Caco-2 (cell line): ENCODE data around the gene APP. TPM values are rescaled to one million over a fixed set of nuclear protein-coding genes. Genes with fewer than 3 reads are reported as not detected.

ENCODE experiments used
- BruUV-seq: library from RNA; stranded (reverse); fragments of 400-500 nt; replicated peaks from 2 replicates; lab custom pipeline; 2021; lab: Mats Ljungman, UMichigan
- CTCF ChIA-PET: fragments of 300-600 bp; sonication (Branson Sonifier 250); formaldehyde crosslinking; loops from one replicate; lab custom pipeline; 2022; ENCODE audit warnings: antibody characterized with exemption; lab: Charles Lee
- POLR2A ChIA-PET: fragments of 300-600 bp; sonication (Branson Sonifier 250); formaldehyde crosslinking; loops from one replicate; lab custom pipeline; 2022; ENCODE audit warnings: antibody characterized with exemption; lab: Charles Lee
- DNase-seq, 2 experiments: peaks; one replicate each; pipeline versions ENCODE4 v3.0.0 to v3.0.0-alpha.2; 2020 to 2022
- H3K27me3 ChIP-seq: replicated peaks from 2 replicates; pipeline ENCODE4 v1.6.0; 2011; ENCODE audit warnings: low read length; ENCODE audit not compliant: control insufficient read depth, insufficient read depth
- H3K36me3 ChIP-seq: 2 replicates; pipeline ENCODE4 v1.5.1; 2011; ENCODE audit warnings: low read length; ENCODE audit not compliant: control insufficient read depth, insufficient read depth
- H3K4me1 ChIP-seq: fragments of 250-450 bp; sonication (Bioruptor Pico); 2 replicates; pipeline ENCODE4 v1.5.1; 2020; ENCODE audit warnings: mild to moderate bottlenecking
- H3K4me3 ChIP-seq: 2 replicates; pipeline ENCODE4 v1.5.1; 2011; ENCODE audit warnings: low read depth, mild to moderate bottlenecking, control low read depth, low read length
- H3K9me3 ChIP-seq: fragments of 250-450 bp; sonication (Bioruptor Pico); 2 replicates; pipeline ENCODE4 v1.5.1; 2020; ENCODE audit warnings: mild to moderate bottlenecking, moderate library complexity
- H3K27ac Mint-ChIP-seq: one replicate; pipeline ENCODE4 v1.8.0; 2022; ENCODE audit warnings: mixed read lengths; ENCODE audit not compliant: unreplicated experiment
- H3K27me3 Mint-ChIP-seq: one replicate; pipeline ENCODE4 v1.8.0; 2022; ENCODE audit warnings: mixed read lengths; ENCODE audit not compliant: insufficient read depth, unreplicated experiment
- H3K36me3 Mint-ChIP-seq: one replicate; pipeline ENCODE4 v1.8.0; 2022; ENCODE audit warnings: mild to moderate bottlenecking, mixed read lengths; ENCODE audit not compliant: insufficient read depth, unreplicated experiment
- H3K4me1 Mint-ChIP-seq: one replicate; pipeline ENCODE4 v1.8.0; 2022; ENCODE audit warnings: low read depth, mixed read lengths; ENCODE audit not compliant: unreplicated experiment
- H3K4me3 Mint-ChIP-seq: one replicate; pipeline ENCODE4 v1.8.0; 2022; ENCODE audit warnings: mild to moderate bottlenecking, moderate library complexity, mixed read lengths; ENCODE audit not compliant: unreplicated experiment
- H3K9me3 Mint-ChIP-seq: one replicate; pipeline ENCODE4 v1.8.0; 2022; ENCODE audit warnings: mixed read lengths; ENCODE audit not compliant: unreplicated experiment
- CTCF ChIP-seq, 2 experiments: fragments of 200-600 bp in 1 of 2; IDR thresholded peaks; 1 replicate in 1 of 2; 2 replicates in 1 of 2; pipeline versions ENCODE4 v1.5.1 to v1.8.0; 2011 to 2022; ENCODE audit warnings: antibody characterized with exemption in 1 of 2, control low read depth in 1 of 2, inconsistent platforms in 1 of 2, low read depth in 1 of 2, low read length in 1 of 2, mild to moderate bottlenecking in 1 of 2, moderate library complexity in 1 of 2; ENCODE audit not compliant: insufficient read depth in 1 of 2, severe bottlenecking in 1 of 2, unreplicated experiment in 1 of 2
- intact Hi-C: fragments of 100-400 bp; cut with micrococcal nuclease; formaldehyde crosslinking; loops from one replicate; pipeline ENCODE4 v1.10.0; 2022; ENCODE audit not compliant: unreplicated experiment
- total RNA-seq: library from RNA; stranded (reverse); gene quantifications from 2 replicates; pipeline ENCODE4 v1.2.3, GENCODE V29; 2022

APP gene
- total RNA-seq, 1 experiment from 2014 or later = 331 TPM

- peaks cover 33% of the 10 kb centered on the region for H3K36me3 Mint-ChIP-seq
- H3K4me1 Mint-ChIP-seq = no peaks in the 10 kb centered on the region
- POLR2A ChIA-PET = no interaction called here
- no peak overlapping the region for H3K4me3 Mint-ChIP-seq
- intact Hi-C loops = no loop called here
- H3K27me3 Mint-ChIP-seq = no peaks in the 10 kb centered on the region
- no peak overlapping the region for H3K27ac Mint-ChIP-seq
- BruUV-seq = no TSS peak
- no peaks in the 10 kb centered on the region for H3K9me3 Mint-ChIP-seq
- Histone ChIP-seq H3K4me1 (peaks cover 8% of the 10 kb centered on the region; the same call in 1 of the 2 replicates), H3K36me3 (peaks cover 4% of the 10 kb centered on the region; the same call in 1 of the 2 replicates), H3K4me3 (no peak overlapping the region), H3K27me3 (no peaks in the 10 kb centered on the region), H3K9me3 (no peaks in the 10 kb centered on the region)
- TF ChIP-seq CTCF (IDR thresholded peaks at IDR 0.05; ENCODE audit: insufficient read depth in 1 of 2, low read depth in 1 of 2, low read length in 1 of 2, severe bottlenecking in 1 of 2, unreplicated experiment in 1 of 2) = no peak
- CTCF ChIA-PET = no interaction called here
- DNase-seq = no peak
These were observed 291.4 kb downstream of the APP start for GRCh38 chr21:25879203-25879602.

GRCh38 chr21:25878344-25878743 lies 292.2 kb downstream of the APP start:
- TF ChIP-seq CTCF (IDR thresholded peaks at IDR 0.05; ENCODE audit: insufficient read depth in 1 of 2, low read depth in 1 of 2, low read length in 1 of 2, severe bottlenecking in 1 of 2, unreplicated experiment in 1 of 2) = no peak
- H3K27ac Mint-ChIP-seq = no peak overlapping the region
- peaks cover 34% of the 10 kb centered on the region for H3K36me3 Mint-ChIP-seq
- Histone ChIP-seq H3K36me3 (peaks cover 4% of the 10 kb centered on the region; the same call in 1 of the 2 replicates), H3K9me3 (no peaks in the 10 kb centered on the region), H3K4me1 (peaks cover 8% of the 10 kb centered on the region; the same call in 1 of the 2 replicates), H3K27me3 (no peaks in the 10 kb centered on the region), H3K4me3 (no peak overlapping the region)
- ChIA-PET POLR2A (no interaction called here), CTCF (no interaction called here)
- BruUV-seq = no TSS peak
- peak in 1 of 2 experiments; percentile 2 for DNase-seq
- H3K4me3 Mint-ChIP-seq = no peak overlapping the region
- H3K4me1 Mint-ChIP-seq = no peaks in the 10 kb centered on the region
- intact Hi-C loops = no loop called here
- H3K9me3 Mint-ChIP-seq = no peaks in the 10 kb centered on the region
- H3K27me3 Mint-ChIP-seq = no peaks in the 10 kb centered on the region

GRCh38 chr21:25872271-25872670 lies 298.3 kb downstream of the APP start:
- peaks cover 33% of the 10 kb centered on the region for H3K36me3 Mint-ChIP-seq
- H3K9me3 ChIP-seq = no peaks in the 10 kb centered on the region
- H3K27me3 Mint-ChIP-seq = no peaks in the 10 kb centered on the region
- H3K27ac Mint-ChIP-seq = no peak overlapping the region
- no peaks in the 10 kb centered on the region for H3K9me3 Mint-ChIP-seq
- ChIA-PET POLR2A (no interaction called here), CTCF (no interaction called here)
- H3K4me1 Mint-ChIP-seq = no peaks in the 10 kb centered on the region
- H3K4me3 Mint-ChIP-seq = no peak overlapping the region
- H3K4me3 ChIP-seq = no peak overlapping the region
- no TSS peak for BruUV-seq
- TF ChIP-seq CTCF (IDR thresholded peaks at IDR 0.05; ENCODE audit: insufficient read depth in 1 of 2, low read depth in 1 of 2, low read length in 1 of 2, severe bottlenecking in 1 of 2, unreplicated experiment in 1 of 2) = no peak
- no peak for DNase-seq
- no peaks in the 10 kb centered on the region for H3K36me3 ChIP-seq
- intact Hi-C loops = no loop called here
- H3K27me3 ChIP-seq = no peaks in the 10 kb centered on the region
- no peaks in the 10 kb centered on the region for H3K4me1 ChIP-seq
